Astrocyte of the cerebellum (primary cell): Measurements from ENCODE around the gene PPARD.

Experiments
- DNase-seq: peaks from one replicate; pipeline ENCODE4 v3.0.0-alpha.2; 2011; ENCODE audit warnings: low read depth
- H3K4me3 ChIP-seq: 2 replicates; pipeline ENCODE4 v1.5.1; 2011; ENCODE audit warnings: mild to moderate bottlenecking, low read depth, low read length, moderate library complexity
- in situ Hi-C: cut with HindIII; loops from 2 replicates; pipeline ENCODE4 v1.10.0; 2017; ENCODE audit warnings: low sequenced_read_pairs
- TF ChIP-seq, protein P1 (sequence below): IDR thresholded peaks from 2 replicates; pipeline ENCODE4 v1.5.1; 2012; ENCODE audit warnings: low read length, low read depth, moderate library complexity, mild to moderate bottlenecking; ENCODE audit errors: missing control alignments

The PPARD gene

DNA sequence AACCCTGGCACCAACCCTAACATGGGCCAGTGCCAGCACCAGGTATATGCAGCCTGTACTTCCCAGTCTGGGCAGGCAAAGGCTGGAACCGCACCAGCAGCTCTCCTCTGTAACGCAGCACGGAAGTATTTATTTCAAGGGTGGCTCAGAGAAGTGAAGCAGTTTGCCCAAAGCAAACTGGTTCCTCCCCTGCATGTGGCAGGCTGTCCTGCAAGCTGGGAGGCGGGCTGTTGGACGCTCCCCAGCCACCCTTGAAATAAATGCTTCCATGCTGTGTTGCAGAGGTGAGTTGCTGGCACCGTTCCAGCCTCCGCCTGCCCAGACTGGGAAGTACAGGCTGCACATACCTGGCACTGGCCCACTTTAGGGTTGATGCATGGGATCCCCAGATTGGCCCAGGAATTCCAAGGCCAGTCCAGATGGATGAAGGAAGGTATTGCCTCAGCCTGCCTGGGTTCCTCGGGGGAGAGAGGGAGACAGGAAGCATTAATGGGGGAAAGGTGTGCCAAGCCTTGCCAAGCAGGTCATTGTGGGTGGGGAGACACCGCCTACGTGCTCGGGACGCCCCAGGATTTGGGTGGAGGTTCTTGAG, 49.8 kb downstream of the PPARD start:
- TF ChIP-seq, protein P1, sequence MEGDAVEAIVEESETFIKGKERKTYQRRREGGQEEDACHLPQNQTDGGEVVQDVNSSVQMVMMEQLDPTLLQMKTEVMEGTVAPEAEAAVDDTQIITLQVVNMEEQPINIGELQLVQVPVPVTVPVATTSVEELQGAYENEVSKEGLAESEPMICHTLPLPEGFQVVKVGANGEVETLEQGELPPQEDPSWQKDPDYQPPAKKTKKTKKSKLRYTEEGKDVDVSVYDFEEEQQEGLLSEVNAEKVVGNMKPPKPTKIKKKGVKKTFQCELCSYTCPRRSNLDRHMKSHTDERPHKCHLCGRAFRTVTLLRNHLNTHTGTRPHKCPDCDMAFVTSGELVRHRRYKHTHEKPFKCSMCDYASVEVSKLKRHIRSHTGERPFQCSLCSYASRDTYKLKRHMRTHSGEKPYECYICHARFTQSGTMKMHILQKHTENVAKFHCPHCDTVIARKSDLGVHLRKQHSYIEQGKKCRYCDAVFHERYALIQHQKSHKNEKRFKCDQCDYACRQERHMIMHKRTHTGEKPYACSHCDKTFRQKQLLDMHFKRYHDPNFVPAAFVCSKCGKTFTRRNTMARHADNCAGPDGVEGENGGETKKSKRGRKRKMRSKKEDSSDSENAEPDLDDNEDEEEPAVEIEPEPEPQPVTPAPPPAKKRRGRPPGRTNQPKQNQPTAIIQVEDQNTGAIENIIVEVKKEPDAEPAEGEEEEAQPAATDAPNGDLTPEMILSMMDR, result no peak
- no peak for DNase-seq
- in situ Hi-C loops, result no loop called here
- no peak overlapping the region for H3K4me3 ChIP-seq

DNA sequence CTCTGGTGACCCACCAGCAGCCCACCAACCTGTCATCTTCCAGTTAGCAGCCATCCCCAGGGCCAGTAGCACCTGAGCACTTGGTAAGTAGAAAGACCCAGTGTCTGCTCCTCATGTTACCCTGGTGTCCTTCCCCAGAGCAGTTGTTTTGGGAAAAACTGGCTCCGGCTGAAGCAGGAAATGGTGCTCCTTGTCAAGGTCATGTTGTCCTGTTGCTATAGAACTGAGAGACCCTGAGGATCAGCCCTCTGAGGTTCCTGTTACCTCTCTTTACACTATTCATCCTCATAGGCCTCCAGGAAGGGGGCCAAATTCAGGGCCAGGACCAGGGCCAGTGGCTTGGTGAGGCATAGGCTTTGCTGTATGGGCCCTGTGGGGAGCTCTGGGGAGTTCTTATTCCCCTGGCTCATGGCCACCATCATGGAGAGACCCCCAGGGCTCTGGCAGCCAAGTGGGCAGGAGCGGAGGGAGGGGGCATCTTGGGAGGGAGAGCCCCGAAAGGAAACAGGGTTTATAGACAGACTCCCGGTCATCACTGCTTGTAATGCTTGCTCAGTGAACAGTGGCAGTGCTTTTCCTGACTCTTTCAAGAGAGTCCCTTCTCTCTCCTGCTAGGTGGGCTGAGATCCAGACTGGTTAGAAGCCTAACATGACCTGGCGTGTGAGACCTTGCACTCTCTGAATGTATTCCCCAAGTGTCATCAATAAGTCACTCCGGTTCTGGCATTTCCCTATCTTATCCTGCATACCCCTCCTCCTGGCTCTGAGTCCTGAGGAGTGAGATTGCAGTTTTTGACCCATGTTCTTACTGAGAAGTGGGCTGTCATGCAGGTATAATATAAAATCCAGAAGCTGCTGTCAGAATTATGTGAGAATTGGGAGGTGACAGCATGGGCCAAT, 50.7 kb downstream of the PPARD start:
- no peak overlapping the region for H3K4me3 ChIP-seq
- no peak for DNase-seq
- TF ChIP-seq, protein P1, result no peak
- in situ Hi-C loops, result no loop called here

DNA sequence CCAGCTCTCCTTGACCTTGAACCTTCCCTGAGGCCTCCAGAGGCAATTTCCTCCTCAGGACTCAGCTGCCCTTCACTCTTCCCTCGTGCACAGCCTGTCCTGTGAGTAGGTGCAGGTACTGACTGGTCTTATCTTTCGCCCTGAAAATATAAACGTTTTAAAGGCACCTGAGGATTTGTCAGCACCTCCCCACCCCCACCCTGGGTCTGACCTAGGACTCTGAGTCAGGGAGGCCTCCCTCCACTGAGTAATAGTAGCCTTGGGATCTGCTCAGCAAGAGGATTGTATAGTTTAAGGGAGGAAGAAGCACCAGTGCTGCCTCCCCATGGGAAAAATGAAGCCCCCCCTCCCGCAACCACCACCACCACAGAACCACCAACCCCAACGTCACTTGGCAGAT, 54.6 kb downstream of the PPARD start:
- TF ChIP-seq, protein P1, result no peak
- H3K4me3 ChIP-seq, result no peak overlapping the region
- in situ Hi-C loops, result no loop called here

DNA sequence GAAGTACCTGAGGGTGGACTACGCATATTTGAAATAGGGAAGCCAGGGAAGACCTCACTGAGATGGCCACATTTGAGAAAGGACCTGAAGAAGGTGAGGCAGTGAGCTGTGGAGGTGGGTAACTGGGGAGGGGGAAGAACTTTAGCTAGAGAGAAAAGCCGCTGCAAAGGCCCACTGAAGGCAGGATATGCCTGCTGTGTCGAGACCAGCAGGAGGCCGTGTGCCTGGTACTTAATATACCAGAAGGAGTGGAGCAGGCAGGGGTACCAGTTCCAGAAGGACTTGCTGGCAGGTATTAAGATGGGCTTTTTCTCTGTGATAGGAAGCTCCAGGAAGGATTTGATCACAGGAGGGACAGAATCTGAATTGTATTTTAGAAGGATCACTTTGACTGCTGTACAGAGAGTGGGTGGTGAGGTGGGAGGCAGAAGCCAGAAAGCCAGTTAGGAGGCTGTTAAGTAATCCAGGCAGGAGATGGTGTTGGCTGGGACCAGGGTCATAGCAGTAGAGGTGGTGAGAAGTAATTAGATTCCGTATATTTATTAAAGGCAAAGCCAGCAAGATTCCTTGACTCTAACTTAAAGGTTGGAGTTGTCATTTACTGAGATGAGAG, 55.6 kb downstream of the PPARD start:
- in situ Hi-C loops, result no loop called here
- DNase-seq, result no peak
- no peak overlapping the region for H3K4me3 ChIP-seq
- TF ChIP-seq, protein P1, result no peak

More for the DNA sequence above, 54.6 kb downstream of the PPARD start:
- no peak for DNase-seq

DNA sequence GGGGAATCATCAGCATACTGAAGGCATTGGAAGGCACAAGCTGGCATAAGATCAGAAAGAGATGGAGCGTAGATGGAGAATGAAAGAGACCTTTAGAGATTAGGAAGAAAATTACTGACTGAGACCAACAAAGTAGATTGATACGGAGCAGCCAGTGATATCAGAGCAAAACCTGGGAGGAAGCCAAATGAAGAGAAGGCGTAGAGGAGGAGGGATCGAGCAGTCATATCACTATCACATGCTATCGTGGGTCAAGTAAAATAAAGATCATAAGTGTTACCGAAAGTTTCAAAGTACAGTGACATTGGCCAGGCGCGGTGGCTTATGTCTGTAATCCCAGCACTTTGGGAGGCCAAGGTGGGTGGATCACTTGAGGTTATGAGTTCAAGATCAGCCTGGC, 56.2 kb downstream of the PPARD start:
- no peak for DNase-seq
- TF ChIP-seq, protein P1, result no peak
- in situ Hi-C loops, result no loop called here
- no peak overlapping the region for H3K4me3 ChIP-seq

DNA sequence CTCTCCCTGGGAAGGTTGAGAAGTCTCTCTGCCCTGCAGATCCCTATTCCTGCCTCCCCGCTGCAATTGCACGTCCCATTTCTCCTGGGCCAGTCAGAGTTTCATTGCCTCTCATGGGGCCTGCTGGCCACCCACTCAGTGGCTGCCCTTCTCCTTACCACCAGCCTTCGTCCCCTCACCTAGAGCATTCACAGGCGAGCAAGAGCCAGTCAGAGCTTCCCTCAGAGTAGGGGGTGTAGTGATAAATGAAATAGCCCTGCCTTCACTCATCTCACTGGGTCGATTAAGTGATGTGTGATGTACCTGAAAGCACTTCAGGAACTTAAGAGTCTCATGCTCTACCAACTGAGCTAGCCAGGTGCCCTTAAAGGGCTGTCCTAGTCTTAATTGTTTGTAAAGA, 57.8 kb downstream of the PPARD start:
- no peak overlapping the region for H3K4me3 ChIP-seq
- in situ Hi-C loops, result no loop called here
- TF ChIP-seq, protein P1, result no peak
- no peak for DNase-seq
